WTC11 (cell line): Measurements from ENCODE around the gene IL16. TPM values are rescaled to one million over a fixed set of nuclear protein-coding genes. Genes with fewer than 3 reads are reported as not detected.

ENCODE experiments used
- ATAC-seq: fragments of 200-7000 bp; cut with Tn5 transposase; 2 replicates; pipeline ENCODE4 v1.10.0; 2021; ENCODE audit warnings: mild to moderate bottlenecking, moderate library complexity
- CTCF ChIA-PET: fragments of 300-600 bp; sonication (Branson Sonifier 250); formaldehyde crosslinking; loops from one replicate; lab custom pipeline; 2021; ENCODE audit warnings: antibody characterized with exemption; lab: Charles Lee
- POLR2A ChIA-PET: fragments of 350-600 bp; sonication (Branson Sonifier 250); formaldehyde crosslinking; loops from one replicate; lab custom pipeline; 2021; ENCODE audit warnings: antibody characterized with exemption; lab: Charles Lee
- DNase-seq: peaks from one replicate; pipeline ENCODE4 v3.0.0; 2021; ENCODE audit warnings: low spot score
- H3K27ac Mint-ChIP-seq: 2 replicates; pipeline ENCODE4 v1.8.0; 2021; ENCODE audit warnings: mixed read lengths
- H3K27me3 Mint-ChIP-seq: 2 replicates; pipeline ENCODE4 v1.8.0; 2021; ENCODE audit warnings: low read depth, mild to moderate bottlenecking, moderate library complexity, mixed read lengths
- H3K36me3 Mint-ChIP-seq: 2 replicates; pipeline ENCODE4 v1.8.0; 2021; ENCODE audit warnings: mixed read lengths
- H3K4me1 Mint-ChIP-seq: 2 replicates; pipeline ENCODE4 v1.8.0; 2022; ENCODE audit warnings: mixed read lengths
- H3K4me3 Mint-ChIP-seq: 2 replicates; pipeline ENCODE4 v1.8.0; 2021; ENCODE audit warnings: mild to moderate bottlenecking, moderate library complexity, mixed read lengths
- H3K9me3 Mint-ChIP-seq: 2 replicates; pipeline ENCODE4 v1.8.0; 2021; ENCODE audit warnings: mixed read lengths
- EMX1 ChIP-seq: fragments of 250-450 bp; sonication (Bioruptor Pico); IDR thresholded peaks from 2 replicates; pipeline ENCODE4 v1.8.0; 2021; ENCODE audit warnings: mild to moderate bottlenecking
- ESRRA ChIP-seq: sonication (generic); formaldehyde crosslinking; IDR thresholded peaks from 2 replicates; pipeline ENCODE4 v1.8.1; 2022; ENCODE audit warnings: mild to moderate bottlenecking, missing genetic modification reagents, borderline replicate concordance
- FOXJ3 ChIP-seq: sonication (generic); formaldehyde crosslinking; IDR thresholded peaks from 2 replicates; pipeline ENCODE4 v1.9.0; 2021; ENCODE audit warnings: missing genetic modification reagents, mild to moderate bottlenecking, borderline replicate concordance
- GABPB1 ChIP-seq: sonication (generic); formaldehyde crosslinking; IDR thresholded peaks from 2 replicates; pipeline ENCODE4 v1.8.1; 2023; ENCODE audit warnings: mild to moderate bottlenecking, missing genetic modification reagents
- KAT7 ChIP-seq: sonication (generic); formaldehyde crosslinking; IDR thresholded peaks from 2 replicates; pipeline ENCODE4 v1.8.1; 2023; ENCODE audit warnings: missing genetic modification reagents, mild to moderate bottlenecking, borderline replicate concordance
- NFE2L1 ChIP-seq: sonication (generic); formaldehyde crosslinking; IDR thresholded peaks from 2 replicates; pipeline ENCODE4 v1.8.1; 2023; ENCODE audit warnings: missing genetic modification reagents
- SOX15 ChIP-seq: fragments of 250-450 bp; sonication (Bioruptor Pico); IDR thresholded peaks from 2 replicates; pipeline ENCODE4 v1.9.0; 2021; ENCODE audit warnings: mild to moderate bottlenecking
- total RNA-seq: library from RNA; stranded (reverse); gene quantifications from 3 replicates; pipeline ENCODE4 v1.2.3, GENCODE V29; 2021
- TF ChIP-seq, protein P1 (sequence below): sonication (generic); formaldehyde crosslinking; IDR thresholded peaks from 2 replicates; pipeline ENCODE4 v1.8.1; 2022; ENCODE audit warnings: mild to moderate bottlenecking, missing genetic modification reagents, moderate library complexity, borderline replicate concordance
- TF ChIP-seq, protein P2 (sequence below): fragments of 250-450 bp; sonication (Bioruptor Pico); IDR thresholded peaks from 2 replicates; pipeline ENCODE4 v1.8.0; 2021; ENCODE audit warnings: mild to moderate bottlenecking
- TF ChIP-seq, protein P3 (sequence below): sonication (generic); formaldehyde crosslinking; IDR thresholded peaks from 2 replicates; pipeline ENCODE4 v1.8.1; 2022; ENCODE audit warnings: low read depth, mild to moderate bottlenecking, moderate library complexity, missing genetic modification reagents, borderline replicate concordance
- TF ChIP-seq, protein P4 (sequence below): sonication (generic); formaldehyde crosslinking; IDR thresholded peaks from 2 replicates; pipeline ENCODE4 v1.8.0; 2022; ENCODE audit warnings: mild to moderate bottlenecking, missing genetic modification reagents
- TF ChIP-seq, protein P5 (sequence below): sonication (generic); formaldehyde crosslinking; IDR thresholded peaks from 2 replicates; pipeline ENCODE4 v1.8.0; 2022; ENCODE audit warnings: mild to moderate bottlenecking, missing genetic modification reagents
- TF ChIP-seq, protein P6 (sequence below): sonication (generic); formaldehyde crosslinking; IDR thresholded peaks from 2 replicates; pipeline ENCODE4 v1.8.0; 2023; ENCODE audit warnings: mild to moderate bottlenecking, missing genetic modification reagents
- TF ChIP-seq, protein P7 (sequence below): sonication (generic); formaldehyde crosslinking; IDR thresholded peaks from 2 replicates; pipeline ENCODE4 v1.8.1; 2022; ENCODE audit warnings: mild to moderate bottlenecking, moderate library complexity, missing genetic modification reagents
- TF ChIP-seq, protein P8 (sequence below): sonication (generic); formaldehyde crosslinking; IDR thresholded peaks from 2 replicates; pipeline ENCODE4 v1.8.0; 2022; ENCODE audit warnings: mild to moderate bottlenecking, missing genetic modification reagents

Gene IL16
- total RNA-seq, 1 experiment from 2014 or later, result 0.61 TPM

DNA sequence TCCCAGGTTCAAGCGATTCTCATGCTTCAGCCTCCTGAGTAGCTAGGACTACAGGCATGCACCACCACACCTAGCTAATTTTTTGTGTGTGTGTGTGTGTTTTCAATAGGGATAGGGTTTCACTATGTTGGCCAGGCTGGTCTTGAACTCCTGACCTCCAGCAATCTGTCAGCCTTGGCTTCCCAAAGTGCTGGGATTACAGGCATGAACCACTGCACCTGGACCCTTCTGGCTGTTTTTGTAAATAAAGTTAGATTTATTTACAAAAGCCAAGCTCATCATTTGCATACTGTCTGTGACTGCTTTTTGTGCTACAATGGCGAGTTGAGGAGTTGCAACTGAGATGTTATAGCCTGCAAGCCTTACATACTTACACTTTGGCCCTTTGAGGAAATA lies 28.6 kb upstream of the IL16 start:
- H3K4me1 Mint-ChIP-seq, result no peaks in the 10 kb centered on the region
- TF ChIP-seq, protein P1, sequence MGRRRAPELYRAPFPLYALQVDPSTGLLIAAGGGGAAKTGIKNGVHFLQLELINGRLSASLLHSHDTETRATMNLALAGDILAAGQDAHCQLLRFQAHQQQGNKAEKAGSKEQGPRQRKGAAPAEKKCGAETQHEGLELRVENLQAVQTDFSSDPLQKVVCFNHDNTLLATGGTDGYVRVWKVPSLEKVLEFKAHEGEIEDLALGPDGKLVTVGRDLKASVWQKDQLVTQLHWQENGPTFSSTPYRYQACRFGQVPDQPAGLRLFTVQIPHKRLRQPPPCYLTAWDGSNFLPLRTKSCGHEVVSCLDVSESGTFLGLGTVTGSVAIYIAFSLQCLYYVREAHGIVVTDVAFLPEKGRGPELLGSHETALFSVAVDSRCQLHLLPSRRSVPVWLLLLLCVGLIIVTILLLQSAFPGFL (CRISPR knock-in tag), result no peak
- TF ChIP-seq, protein P2, sequence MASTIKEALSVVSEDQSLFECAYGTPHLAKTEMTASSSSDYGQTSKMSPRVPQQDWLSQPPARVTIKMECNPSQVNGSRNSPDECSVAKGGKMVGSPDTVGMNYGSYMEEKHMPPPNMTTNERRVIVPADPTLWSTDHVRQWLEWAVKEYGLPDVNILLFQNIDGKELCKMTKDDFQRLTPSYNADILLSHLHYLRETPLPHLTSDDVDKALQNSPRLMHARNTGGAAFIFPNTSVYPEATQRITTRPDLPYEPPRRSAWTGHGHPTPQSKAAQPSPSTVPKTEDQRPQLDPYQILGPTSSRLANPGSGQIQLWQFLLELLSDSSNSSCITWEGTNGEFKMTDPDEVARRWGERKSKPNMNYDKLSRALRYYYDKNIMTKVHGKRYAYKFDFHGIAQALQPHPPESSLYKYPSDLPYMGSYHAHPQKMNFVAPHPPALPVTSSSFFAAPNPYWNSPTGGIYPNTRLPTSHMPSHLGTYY, result no peak
- no peak for TF ChIP-seq EMX1
- TF ChIP-seq GABPB1 (CRISPR knock-in tag), result no peak
- no peak for TF ChIP-seq ESRRA (CRISPR knock-in tag)
- no peak for TF ChIP-seq KAT7 (CRISPR knock-in tag)
- TF ChIP-seq, protein P3, sequence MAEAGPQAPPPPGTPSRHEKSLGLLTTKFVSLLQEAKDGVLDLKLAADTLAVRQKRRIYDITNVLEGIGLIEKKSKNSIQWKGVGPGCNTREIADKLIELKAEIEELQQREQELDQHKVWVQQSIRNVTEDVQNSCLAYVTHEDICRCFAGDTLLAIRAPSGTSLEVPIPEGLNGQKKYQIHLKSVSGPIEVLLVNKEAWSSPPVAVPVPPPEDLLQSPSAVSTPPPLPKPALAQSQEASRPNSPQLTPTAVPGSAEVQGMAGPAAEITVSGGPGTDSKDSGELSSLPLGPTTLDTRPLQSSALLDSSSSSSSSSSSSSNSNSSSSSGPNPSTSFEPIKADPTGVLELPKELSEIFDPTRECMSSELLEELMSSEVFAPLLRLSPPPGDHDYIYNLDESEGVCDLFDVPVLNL (CRISPR knock-in tag), result no peak
- TF ChIP-seq, protein P4, sequence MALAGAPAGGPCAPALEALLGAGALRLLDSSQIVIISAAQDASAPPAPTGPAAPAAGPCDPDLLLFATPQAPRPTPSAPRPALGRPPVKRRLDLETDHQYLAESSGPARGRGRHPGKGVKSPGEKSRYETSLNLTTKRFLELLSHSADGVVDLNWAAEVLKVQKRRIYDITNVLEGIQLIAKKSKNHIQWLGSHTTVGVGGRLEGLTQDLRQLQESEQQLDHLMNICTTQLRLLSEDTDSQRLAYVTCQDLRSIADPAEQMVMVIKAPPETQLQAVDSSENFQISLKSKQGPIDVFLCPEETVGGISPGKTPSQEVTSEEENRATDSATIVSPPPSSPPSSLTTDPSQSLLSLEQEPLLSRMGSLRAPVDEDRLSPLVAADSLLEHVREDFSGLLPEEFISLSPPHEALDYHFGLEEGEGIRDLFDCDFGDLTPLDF, result no peak
- TF ChIP-seq, protein P5, sequence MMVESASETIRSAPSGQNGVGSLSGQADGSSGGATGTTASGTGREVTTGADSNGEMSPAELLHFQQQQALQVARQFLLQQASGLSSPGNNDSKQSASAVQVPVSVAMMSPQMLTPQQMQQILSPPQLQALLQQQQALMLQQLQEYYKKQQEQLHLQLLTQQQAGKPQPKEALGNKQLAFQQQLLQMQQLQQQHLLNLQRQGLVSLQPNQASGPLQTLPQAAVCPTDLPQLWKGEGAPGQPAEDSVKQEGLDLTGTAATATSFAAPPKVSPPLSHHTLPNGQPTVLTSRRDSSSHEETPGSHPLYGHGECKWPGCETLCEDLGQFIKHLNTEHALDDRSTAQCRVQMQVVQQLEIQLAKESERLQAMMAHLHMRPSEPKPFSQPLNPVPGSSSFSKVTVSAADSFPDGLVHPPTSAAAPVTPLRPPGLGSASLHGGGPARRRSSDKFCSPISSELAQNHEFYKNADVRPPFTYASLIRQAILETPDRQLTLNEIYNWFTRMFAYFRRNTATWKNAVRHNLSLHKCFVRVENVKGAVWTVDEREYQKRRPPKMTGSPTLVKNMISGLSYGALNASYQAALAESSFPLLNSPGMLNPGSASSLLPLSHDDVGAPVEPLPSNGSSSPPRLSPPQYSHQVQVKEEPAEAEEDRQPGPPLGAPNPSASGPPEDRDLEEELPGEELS, result no peak
- TF ChIP-seq, protein P6, sequence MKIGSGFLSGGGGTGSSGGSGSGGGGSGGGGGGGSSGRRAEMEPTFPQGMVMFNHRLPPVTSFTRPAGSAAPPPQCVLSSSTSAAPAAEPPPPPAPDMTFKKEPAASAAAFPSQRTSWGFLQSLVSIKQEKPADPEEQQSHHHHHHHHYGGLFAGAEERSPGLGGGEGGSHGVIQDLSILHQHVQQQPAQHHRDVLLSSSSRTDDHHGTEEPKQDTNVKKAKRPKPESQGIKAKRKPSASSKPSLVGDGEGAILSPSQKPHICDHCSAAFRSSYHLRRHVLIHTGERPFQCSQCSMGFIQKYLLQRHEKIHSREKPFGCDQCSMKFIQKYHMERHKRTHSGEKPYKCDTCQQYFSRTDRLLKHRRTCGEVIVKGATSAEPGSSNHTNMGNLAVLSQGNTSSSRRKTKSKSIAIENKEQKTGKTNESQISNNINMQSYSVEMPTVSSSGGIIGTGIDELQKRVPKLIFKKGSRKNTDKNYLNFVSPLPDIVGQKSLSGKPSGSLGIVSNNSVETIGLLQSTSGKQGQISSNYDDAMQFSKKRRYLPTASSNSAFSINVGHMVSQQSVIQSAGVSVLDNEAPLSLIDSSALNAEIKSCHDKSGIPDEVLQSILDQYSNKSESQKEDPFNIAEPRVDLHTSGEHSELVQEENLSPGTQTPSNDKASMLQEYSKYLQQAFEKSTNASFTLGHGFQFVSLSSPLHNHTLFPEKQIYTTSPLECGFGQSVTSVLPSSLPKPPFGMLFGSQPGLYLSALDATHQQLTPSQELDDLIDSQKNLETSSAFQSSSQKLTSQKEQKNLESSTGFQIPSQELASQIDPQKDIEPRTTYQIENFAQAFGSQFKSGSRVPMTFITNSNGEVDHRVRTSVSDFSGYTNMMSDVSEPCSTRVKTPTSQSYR, result no peak
- no peak for TF ChIP-seq FOXJ3
- no peak for TF ChIP-seq NFE2L1 (CRISPR knock-in tag)
- TF ChIP-seq, protein P7, sequence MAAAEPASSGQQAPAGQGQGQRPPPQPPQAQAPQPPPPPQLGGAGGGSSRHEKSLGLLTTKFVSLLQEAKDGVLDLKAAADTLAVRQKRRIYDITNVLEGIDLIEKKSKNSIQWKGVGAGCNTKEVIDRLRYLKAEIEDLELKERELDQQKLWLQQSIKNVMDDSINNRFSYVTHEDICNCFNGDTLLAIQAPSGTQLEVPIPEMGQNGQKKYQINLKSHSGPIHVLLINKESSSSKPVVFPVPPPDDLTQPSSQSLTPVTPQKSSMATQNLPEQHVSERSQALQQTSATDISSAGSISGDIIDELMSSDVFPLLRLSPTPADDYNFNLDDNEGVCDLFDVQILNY (CRISPR knock-in tag), result no peak
- no peak for TF ChIP-seq SOX15 (CRISPR knock-in tag)
- TF ChIP-seq, protein P8, sequence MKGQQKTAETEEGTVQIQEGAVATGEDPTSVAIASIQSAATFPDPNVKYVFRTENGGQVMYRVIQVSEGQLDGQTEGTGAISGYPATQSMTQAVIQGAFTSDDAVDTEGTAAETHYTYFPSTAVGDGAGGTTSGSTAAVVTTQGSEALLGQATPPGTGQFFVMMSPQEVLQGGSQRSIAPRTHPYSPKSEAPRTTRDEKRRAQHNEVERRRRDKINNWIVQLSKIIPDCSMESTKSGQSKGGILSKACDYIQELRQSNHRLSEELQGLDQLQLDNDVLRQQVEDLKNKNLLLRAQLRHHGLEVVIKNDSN (CRISPR knock-in tag), result no peak
- H3K27me3 Mint-ChIP-seq, result no peaks in the 10 kb centered on the region
- POLR2A ChIA-PET, result interaction anchor here (0.7 kb wide), 1 partner anchor 52 kb away, joined by 3 read pairs; no protein-coding TSS in a partner anchor
- no peaks in the 10 kb centered on the region for H3K36me3 Mint-ChIP-seq
- no peaks in the 10 kb centered on the region for H3K9me3 Mint-ChIP-seq
- no peak for DNase-seq
- no peak overlapping the region for H3K4me3 Mint-ChIP-seq
- CTCF ChIA-PET, result interaction anchor here (1.3 to 3.3 kb wide), 2 partner anchors 98 to 100 kb away, joined by 3 to 14 read pairs; no protein-coding TSS in a partner anchor
- H3K27ac Mint-ChIP-seq, result no peak overlapping the region
- ATAC-seq, result no peak
